ENCODE results near the gene HSPB2.

The HSPB2 gene

DNA sequence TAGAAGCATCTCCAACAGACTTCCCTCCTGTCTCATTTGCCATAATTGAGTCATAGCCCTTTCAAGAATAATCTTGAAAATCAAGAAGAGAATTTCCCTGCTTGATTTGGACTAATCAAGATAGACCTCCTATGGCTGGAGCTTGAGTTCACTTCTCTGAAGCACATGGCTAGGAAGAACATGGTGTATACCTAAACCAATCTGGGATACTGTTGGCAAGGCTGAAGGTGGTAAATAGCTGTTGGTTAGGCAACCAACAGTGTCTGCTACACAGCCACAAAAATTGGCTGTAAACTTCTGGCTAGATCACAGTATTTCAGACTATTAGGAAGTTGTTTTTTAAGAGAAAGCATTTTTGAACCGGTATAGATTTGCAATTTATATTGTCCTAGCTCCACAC is 5.9 kb upstream of the HSPB2 start:
- ChIA-PET POLR2A (no interaction called here), CTCF (no interaction called here)
- Histone ChIP-seq H3K27ac (ENCODE audit: insufficient read depth in 1 of 2, low read depth in 1 of 2, low read length in 2 of 2, poor library complexity in 1 of 2, severe bottlenecking in 2 of 2) (no peak overlapping the region), H3K36me3 (ENCODE audit: control insufficient read depth in 4 of 4, insufficient read depth in 4 of 4, low read length in 3 of 4) (no peaks in the 10 kb centered on the region), H3K4me1 (ENCODE audit: control extremely low read depth in 1 of 4, control insufficient read depth in 4 of 4, insufficient read depth in 4 of 4, low read length in 3 of 4) (no peaks in the 10 kb centered on the region), H3K9me3 (ENCODE audit: control extremely low read depth in 1 of 5, control insufficient read depth in 4 of 5, insufficient read depth in 2 of 5, low read depth in 1 of 5, low read length in 4 of 5) (peaks cover 0 to 3% (median 0%) of the 10 kb centered on the region in 5 experiments), H3K4me3 (ENCODE audit: control insufficient read depth in 1 of 7, extremely low read depth in 1 of 7, insufficient read depth in 4 of 7, low read depth in 2 of 7, low read length in 6 of 7) (no peak overlapping the region), H3K27me3 (replicated peaks in 2 of 5; ENCODE audit: control insufficient read depth in 4 of 5, insufficient read depth in 5 of 5, low read length in 4 of 5) (peaks cover 3 to 20% (median 14%) of the 10 kb centered on the region in 5 experiments)
- WGBS (ENCODE audit: insufficient coverage): no CpG with 5 or more reads among the region's 1 CpG
- no peak for DNase-seq

DNA sequence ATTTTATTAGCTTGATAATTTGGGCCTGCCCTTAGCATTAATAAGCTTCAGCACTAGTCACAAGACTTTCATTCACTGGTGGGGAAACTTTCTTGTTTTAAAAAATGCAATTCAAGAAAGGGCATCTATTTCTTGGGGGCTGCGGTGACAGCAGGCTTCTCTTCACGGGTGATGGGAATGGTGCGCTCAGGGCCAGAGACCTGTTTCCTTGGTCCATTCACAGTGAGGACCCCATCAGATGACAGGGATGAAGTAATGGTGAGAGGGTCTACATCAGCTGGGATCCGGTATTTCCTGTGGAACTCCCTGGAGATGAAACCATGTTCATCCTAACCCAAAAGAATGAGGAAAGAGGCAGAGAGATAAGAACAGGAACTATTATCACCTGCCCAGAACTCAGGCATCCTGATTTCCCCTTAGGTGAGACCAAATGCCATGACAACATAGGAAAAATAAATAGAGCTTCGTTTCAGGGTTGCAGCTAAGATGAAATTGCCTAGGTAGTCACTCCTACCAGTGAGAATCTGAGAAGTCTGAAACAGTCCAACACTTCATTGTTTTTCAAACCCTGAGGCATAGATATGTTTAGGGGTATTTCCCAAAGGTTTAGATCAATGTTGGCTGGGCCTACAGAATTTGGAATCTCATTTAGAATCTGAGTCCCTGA is 3.8 kb upstream of the HSPB2 start:
- Histone ChIP-seq H3K36me3 (ENCODE audit: control insufficient read depth in 4 of 4, insufficient read depth in 4 of 4, low read length in 3 of 4) (no peaks in the 10 kb centered on the region), H3K9me3 (ENCODE audit: control extremely low read depth in 1 of 5, control insufficient read depth in 4 of 5, insufficient read depth in 2 of 5, low read depth in 1 of 5, low read length in 4 of 5) (peaks cover 0 to 3% (median 0%) of the 10 kb centered on the region in 5 experiments), H3K27ac (ENCODE audit: insufficient read depth in 1 of 2, low read depth in 1 of 2, low read length in 2 of 2, poor library complexity in 1 of 2, severe bottlenecking in 2 of 2) (no peak overlapping the region), H3K4me3 (ENCODE audit: control insufficient read depth in 1 of 7, extremely low read depth in 1 of 7, insufficient read depth in 4 of 7, low read depth in 2 of 7, low read length in 6 of 7) (no peak overlapping the region), H3K4me1 (ENCODE audit: control extremely low read depth in 1 of 4, control insufficient read depth in 4 of 4, insufficient read depth in 4 of 4, low read length in 3 of 4) (no peaks in the 10 kb centered on the region), H3K27me3 (replicated peaks in 2 of 5; ENCODE audit: control insufficient read depth in 4 of 5, insufficient read depth in 5 of 5, low read length in 4 of 5) (peaks cover 9 to 40% (median 24%) of the 10 kb centered on the region in 5 experiments)
- CTCF ChIA-PET: interaction anchor here (2.2 kb wide), 1 partner anchor 16 kb away, joined by 6 read pairs; no protein-coding TSS in a partner anchor
- no peak for DNase-seq
- WGBS (ENCODE audit: insufficient coverage): 92% methylated on average over 5 of the region's 5 CpGs
- POLR2A ChIA-PET: no interaction called here

DNA sequence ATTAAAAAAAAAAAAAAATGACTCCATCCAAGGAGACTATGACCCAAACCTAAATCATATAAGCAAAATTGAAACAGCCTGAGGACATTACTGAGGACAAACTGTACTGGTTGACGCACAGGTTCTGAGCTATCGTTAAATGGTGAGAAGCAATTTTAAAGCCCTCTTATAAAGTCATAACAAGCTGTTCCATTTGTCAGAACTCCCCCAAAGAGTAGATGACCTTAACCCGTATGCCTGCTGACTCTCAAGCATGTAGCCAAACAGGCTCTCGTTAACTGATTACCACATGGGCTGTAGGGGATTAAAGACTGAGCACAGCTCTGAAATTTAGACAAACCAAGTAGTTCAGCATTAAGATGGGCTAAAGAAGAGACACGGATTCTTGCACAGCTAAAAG is 3.2 kb upstream of the HSPB2 start:
- CTCF ChIA-PET: interaction anchor here (2.2 kb wide), 1 partner anchor 15 kb away, joined by 6 read pairs; no protein-coding TSS in a partner anchor
- Histone ChIP-seq H3K4me1 (ENCODE audit: control extremely low read depth in 1 of 4, control insufficient read depth in 4 of 4, insufficient read depth in 4 of 4, low read length in 3 of 4) (no peaks in the 10 kb centered on the region), H3K27ac (ENCODE audit: insufficient read depth in 1 of 2, low read depth in 1 of 2, low read length in 2 of 2, poor library complexity in 1 of 2, severe bottlenecking in 2 of 2) (no peak overlapping the region), H3K36me3 (ENCODE audit: control insufficient read depth in 4 of 4, insufficient read depth in 4 of 4, low read length in 3 of 4) (no peaks in the 10 kb centered on the region), H3K27me3 (replicated peaks in 2 of 5; ENCODE audit: control insufficient read depth in 4 of 5, insufficient read depth in 5 of 5, low read length in 4 of 5) (peaks cover 14 to 46% (median 29%) of the 10 kb centered on the region in 5 experiments), H3K4me3 (ENCODE audit: control insufficient read depth in 1 of 7, extremely low read depth in 1 of 7, insufficient read depth in 4 of 7, low read depth in 2 of 7, low read length in 6 of 7) (no peak overlapping the region), H3K9me3 (ENCODE audit: control extremely low read depth in 1 of 5, control insufficient read depth in 4 of 5, insufficient read depth in 2 of 5, low read depth in 1 of 5, low read length in 4 of 5) (peaks cover 0 to 3% (median 0%) of the 10 kb centered on the region in 5 experiments)
- POLR2A ChIA-PET: no interaction called here
- 100% methylated on average over 4 of the region's 5 CpGs for WGBS (ENCODE audit: insufficient coverage)
- no peak for DNase-seq

DNA sequence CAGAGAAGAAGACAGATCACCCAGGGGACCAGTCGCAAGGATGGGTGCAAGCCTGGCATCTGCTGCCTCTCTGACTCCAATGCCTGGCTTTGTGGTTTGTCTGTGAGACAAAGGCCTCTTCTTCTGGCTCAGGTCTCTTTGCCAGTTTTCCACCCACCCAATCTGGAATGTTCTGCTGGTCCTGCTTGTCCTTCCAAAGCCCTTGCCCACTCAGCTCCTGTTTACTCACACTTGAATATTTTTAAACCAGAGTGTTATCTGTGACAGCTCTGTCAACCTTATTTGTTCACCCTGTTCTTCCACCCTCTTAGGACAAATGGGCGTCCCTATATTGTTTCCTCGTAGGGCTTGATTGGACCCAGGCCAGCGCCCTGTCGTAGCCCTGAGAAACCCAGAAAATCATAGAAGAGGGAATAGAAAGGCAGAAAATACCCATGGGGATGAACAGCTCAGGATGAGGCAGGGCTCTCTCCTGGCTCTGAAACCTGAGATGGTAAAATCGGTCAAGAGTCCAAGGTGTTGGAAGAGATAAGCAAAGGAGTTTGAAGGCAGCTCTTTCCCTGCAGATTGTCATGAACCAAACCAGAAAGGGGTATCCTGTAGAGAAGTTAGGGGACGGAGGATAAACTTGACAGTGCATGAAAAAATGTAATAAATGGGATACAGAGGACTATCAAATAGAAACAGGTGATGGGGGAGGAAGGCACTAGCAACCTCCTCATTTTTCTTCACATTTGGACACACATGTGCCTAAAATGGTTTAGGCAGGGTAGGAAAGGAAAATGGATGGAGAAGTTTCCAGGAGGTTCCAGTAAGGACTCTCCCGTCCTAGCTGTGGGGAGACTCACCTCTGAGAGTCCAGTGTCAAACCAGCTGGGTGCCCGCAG is 1.6 kb upstream of the HSPB2 start:
- Histone ChIP-seq H3K36me3 (ENCODE audit: control insufficient read depth in 4 of 4, insufficient read depth in 4 of 4, low read length in 3 of 4) (no peaks in the 10 kb centered on the region), H3K27ac (ENCODE audit: insufficient read depth in 1 of 2, low read depth in 1 of 2, low read length in 2 of 2, poor library complexity in 1 of 2, severe bottlenecking in 2 of 2) (no peak overlapping the region), H3K4me3 (ENCODE audit: control insufficient read depth in 1 of 7, extremely low read depth in 1 of 7, insufficient read depth in 4 of 7, low read depth in 2 of 7, low read length in 6 of 7) (no peak overlapping the region), H3K4me1 (ENCODE audit: control extremely low read depth in 1 of 4, control insufficient read depth in 4 of 4, insufficient read depth in 4 of 4, low read length in 3 of 4) (no peaks in the 10 kb centered on the region), H3K27me3 (replicated peaks in 2 of 5; ENCODE audit: control insufficient read depth in 4 of 5, insufficient read depth in 5 of 5, low read length in 4 of 5) (peaks cover 16 to 55% (median 31%) of the 10 kb centered on the region in 5 experiments), H3K9me3 (ENCODE audit: control extremely low read depth in 1 of 5, control insufficient read depth in 4 of 5, insufficient read depth in 2 of 5, low read depth in 1 of 5, low read length in 4 of 5) (no peaks in the 10 kb centered on the region)
- ChIA-PET POLR2A (interaction anchor here (1.2 kb wide), 1 partner anchor 15 kb away, joined by 4 read pairs; no protein-coding TSS in a partner anchor), CTCF (interaction anchor here (0.7 to 2.2 kb wide), 3 partner anchors 13 to 206 kb away, joined by 3 to 6 read pairs (median 3); no protein-coding TSS in a partner anchor)
- no peak for DNase-seq
- WGBS (ENCODE audit: insufficient coverage): 92% methylated on average over 7 of the region's 9 CpGs

DNA sequence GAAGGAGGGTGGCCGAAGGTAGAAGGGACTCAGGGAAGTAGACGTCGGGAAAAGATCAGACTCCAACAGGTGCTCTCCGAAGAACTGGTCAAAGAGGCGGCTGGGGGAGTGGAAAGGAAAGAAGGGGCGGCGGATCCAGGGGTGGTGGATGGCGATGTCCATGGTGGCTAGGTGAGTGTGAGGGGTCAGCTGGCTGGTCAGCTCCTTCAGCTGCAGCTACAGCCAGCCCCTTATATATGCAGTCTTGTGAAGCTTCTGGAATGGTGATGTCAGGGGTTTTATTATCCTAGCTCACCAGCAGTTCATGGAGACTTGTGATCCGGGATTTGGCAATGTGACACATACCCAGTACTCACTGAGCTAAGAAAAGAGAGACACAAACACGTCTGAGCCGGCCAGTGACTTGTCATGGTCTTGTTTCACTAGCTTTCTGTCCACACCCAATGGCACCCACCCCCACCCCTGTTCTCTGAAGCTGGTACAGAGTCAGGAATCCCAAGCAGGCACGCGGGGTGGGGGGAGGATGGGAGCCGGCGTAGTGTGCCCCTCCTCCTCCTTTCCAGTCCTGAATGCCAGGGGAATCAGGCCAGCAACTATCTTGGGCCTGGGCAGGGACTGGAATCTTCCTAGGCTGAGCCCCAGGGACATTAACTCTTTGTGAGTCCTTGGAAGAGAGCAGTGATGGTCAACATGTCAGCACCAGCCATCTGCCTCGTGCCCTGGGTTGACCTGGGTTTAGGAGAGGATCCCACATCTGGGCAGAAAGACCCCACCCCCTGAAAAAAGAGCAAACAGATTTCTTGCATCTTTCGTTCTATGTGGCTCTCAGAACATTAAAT is 752 bp upstream of the HSPB2 start, which contains the start of gene CRYAB:
Gene CRYAB, minus strand, starts transcription at position 208 of the 839 bp plus-strand sequence. Its CDS starts 46 bp downstream, at position 162.
- CTCF ChIA-PET: interaction anchor here (0.6 to 1.0 kb wide), 3 partner anchors 15 to 72 kb away, joined by 3 to 4 read pairs (median 3); no protein-coding TSS in a partner anchor
- Histone ChIP-seq H3K9me3 (ENCODE audit: control extremely low read depth in 1 of 5, control insufficient read depth in 4 of 5, insufficient read depth in 2 of 5, low read depth in 1 of 5, low read length in 4 of 5) (no peaks in the 10 kb centered on the region), H3K36me3 (ENCODE audit: control insufficient read depth in 4 of 4, insufficient read depth in 4 of 4, low read length in 3 of 4) (no peaks in the 10 kb centered on the region), H3K27ac (ENCODE audit: insufficient read depth in 1 of 2, low read depth in 1 of 2, low read length in 2 of 2, poor library complexity in 1 of 2, severe bottlenecking in 2 of 2) (no peak within 1 kb of the TSS), H3K4me3 (ENCODE audit: control insufficient read depth in 1 of 7, extremely low read depth in 1 of 7, insufficient read depth in 4 of 7, low read depth in 2 of 7, low read length in 6 of 7) (peak within 1 kb of the TSS in 1 of 7 experiments; percentile 19), H3K4me1 (ENCODE audit: control extremely low read depth in 1 of 4, control insufficient read depth in 4 of 4, insufficient read depth in 4 of 4, low read length in 3 of 4) (no peaks in the 10 kb centered on the region), H3K27me3 (replicated peaks in 2 of 5; ENCODE audit: control insufficient read depth in 4 of 5, insufficient read depth in 5 of 5, low read length in 4 of 5) (peaks cover 16 to 59% (median 31%) of the 10 kb centered on the region in 5 experiments)
- POLR2A ChIA-PET: interaction anchor here (1.2 kb wide), 1 partner anchor 15 kb away, joined by 4 read pairs; no protein-coding TSS in a partner anchor
- WGBS (ENCODE audit: insufficient coverage): 73% methylated on average over 13 of the region's 17 CpGs
- DNase-seq: no peak

DNA sequence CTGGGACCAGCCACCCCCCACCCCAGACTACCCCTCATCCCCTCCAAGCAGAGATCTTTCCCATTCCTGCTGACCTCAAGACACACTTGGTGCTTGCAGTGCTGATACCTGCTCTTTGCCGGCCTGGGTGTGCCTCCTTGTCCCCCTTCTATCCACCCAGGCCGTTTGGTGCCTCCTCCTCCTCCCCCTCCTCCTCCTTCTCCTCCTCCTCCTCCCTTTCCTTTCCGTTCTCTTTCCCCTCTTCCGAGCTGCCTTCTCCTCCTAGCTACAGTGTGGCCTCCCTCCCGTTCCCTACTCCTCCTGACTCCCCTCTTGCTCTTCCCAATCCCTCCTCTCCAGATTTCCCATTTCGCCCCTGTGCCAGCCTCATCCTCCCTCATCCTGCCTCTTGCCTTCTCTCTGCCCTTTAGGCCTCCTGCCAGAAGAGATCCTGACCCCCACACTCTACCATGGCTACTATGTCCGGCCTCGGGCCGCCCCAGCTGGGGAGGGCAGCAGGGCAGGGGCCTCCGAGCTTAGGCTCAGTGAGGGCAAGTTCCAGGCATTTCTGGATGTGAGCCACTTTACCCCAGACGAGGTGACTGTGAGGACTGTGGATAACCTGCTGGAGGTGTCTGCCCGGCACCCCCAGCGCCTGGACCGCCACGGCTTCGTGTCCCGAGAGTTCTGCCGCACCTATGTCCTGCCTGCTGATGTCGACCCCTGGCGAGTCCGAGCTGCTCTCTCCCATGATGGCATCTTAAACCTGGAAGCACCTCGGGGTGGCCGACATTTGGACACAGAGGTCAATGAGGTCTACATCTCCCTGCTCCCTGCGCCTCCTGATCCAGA is 712 bp downstream of the HSPB2 start:
- POLR2A ChIA-PET: no interaction called here
- H3K4me1 ChIP-seq (ENCODE audit: control extremely low read depth in 1 of 4, control insufficient read depth in 4 of 4, insufficient read depth in 4 of 4, low read length in 3 of 4): no peaks in the 10 kb centered on the region

More for the DNA sequence above, 712 bp downstream of the HSPB2 start:
- CTCF ChIA-PET: interaction anchor here (0.8 to 2.5 kb wide), 2 partner anchors 8 to 10 kb away, joined by 3 to 6 read pairs; no protein-coding TSS in a partner anchor
- H3K4me3 ChIP-seq (ENCODE audit: control insufficient read depth in 1 of 7, extremely low read depth in 1 of 7, insufficient read depth in 4 of 7, low read depth in 2 of 7, low read length in 6 of 7): no peak overlapping the region
- WGBS (ENCODE audit: insufficient coverage): 92% methylated on average over 24 of the region's 24 CpGs
- H3K9me3 ChIP-seq (ENCODE audit: control extremely low read depth in 1 of 5, control insufficient read depth in 4 of 5, insufficient read depth in 2 of 5, low read depth in 1 of 5, low read length in 4 of 5): no peaks in the 10 kb centered on the region
- peaks cover 16 to 59% (median 31%) of the 10 kb centered on the region in 5 experiments for H3K27me3 ChIP-seq (replicated peaks in 2 of 5; ENCODE audit: control insufficient read depth in 4 of 5, insufficient read depth in 5 of 5, low read length in 4 of 5)
- H3K36me3 ChIP-seq (ENCODE audit: control insufficient read depth in 4 of 4, insufficient read depth in 4 of 4, low read length in 3 of 4): no peaks in the 10 kb centered on the region
- DNase-seq: no peak
- no peak overlapping the region for H3K27ac ChIP-seq (ENCODE audit: insufficient read depth in 1 of 2, low read depth in 1 of 2, low read length in 2 of 2, poor library complexity in 1 of 2, severe bottlenecking in 2 of 2)
